ENCODE data around the gene NFE2L2.

The NFE2L2 gene

DNA sequence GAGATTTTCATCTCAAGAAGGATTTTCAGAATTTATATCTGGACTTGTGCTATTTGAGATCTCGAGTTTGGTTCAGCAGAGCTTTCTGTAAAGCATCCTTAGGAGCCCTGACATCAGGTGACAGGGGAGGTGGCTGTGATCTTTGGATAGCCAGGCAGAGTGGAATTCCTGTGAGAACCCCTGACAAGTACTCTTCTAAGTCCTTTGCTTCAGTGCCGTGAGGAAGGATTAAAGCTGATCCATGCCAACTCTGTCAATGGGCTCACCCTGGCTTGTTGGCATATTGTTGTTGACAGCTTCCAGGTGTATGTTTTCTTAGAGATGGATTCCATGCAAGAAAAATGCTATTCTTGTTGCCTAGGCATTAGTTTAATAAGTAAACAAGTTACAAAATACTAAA, 38.0 kb upstream of the NFE2L2 start:
- DNase-seq (ENCODE audit: low read depth): no peak
- no peak for TF ChIP-seq CTCF (IDR thresholded peaks at IDR 0.05; ENCODE audit: control insufficient read depth, insufficient read depth, low read depth, low read length, missing control alignments)
- H3K4me3 ChIP-seq (ENCODE audit: control insufficient read depth, low read depth, low read length): no peak overlapping the region

GRCh38 chr2:177298191-177298590, 33.7 kb upstream of the NFE2L2 start:
- DNase-seq (ENCODE audit: low read depth): peak; percentile 78
- TF ChIP-seq CTCF (IDR thresholded peaks at IDR 0.05; ENCODE audit: control insufficient read depth, insufficient read depth, low read depth, low read length, missing control alignments): no peak
- no peak overlapping the region for H3K4me3 ChIP-seq (ENCODE audit: control insufficient read depth, low read depth, low read length)

DNA sequence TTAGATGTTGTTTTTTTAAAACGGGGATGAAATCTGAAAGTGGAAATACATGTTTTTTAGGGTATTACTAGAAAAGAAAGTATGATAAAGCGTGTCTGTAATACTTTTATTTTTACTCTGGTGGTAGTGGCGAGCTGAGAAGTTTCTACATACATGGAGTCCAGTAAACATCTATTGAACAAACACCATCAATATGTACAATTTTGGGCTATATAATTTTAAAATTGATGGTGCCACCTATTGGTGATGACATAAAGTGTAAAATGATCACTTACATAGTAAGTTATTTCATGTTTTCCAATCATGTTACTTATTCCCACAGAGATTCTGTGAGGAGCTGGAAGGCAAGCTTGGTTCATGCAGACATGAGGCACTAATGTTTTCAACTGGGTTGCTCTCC, 31.5 kb upstream of the NFE2L2 start:
- TF ChIP-seq CTCF (IDR thresholded peaks at IDR 0.05; ENCODE audit: control insufficient read depth, insufficient read depth, low read depth, low read length, missing control alignments): peak; percentile 15
- H3K4me3 ChIP-seq (ENCODE audit: control insufficient read depth, low read depth, low read length): no peak overlapping the region
- DNase-seq (ENCODE audit: low read depth): no peak

GRCh38 chr2:177295484-177295883, 31.0 kb upstream of the NFE2L2 start:
- no peak overlapping the region; the same call in 1 of the 2 replicates for H3K4me3 ChIP-seq (ENCODE audit: control insufficient read depth, low read depth, low read length)
- peak; percentile 76 for DNase-seq (ENCODE audit: low read depth)
- no peak for TF ChIP-seq CTCF (IDR thresholded peaks at IDR 0.05; ENCODE audit: control insufficient read depth, insufficient read depth, low read depth, low read length, missing control alignments)

GRCh38 chr2:177291701-177292100, 27.2 kb upstream of the NFE2L2 start:
- DNase-seq (ENCODE audit: low read depth): no peak
- no peak for TF ChIP-seq CTCF (IDR thresholded peaks at IDR 0.05; ENCODE audit: control insufficient read depth, insufficient read depth, low read depth, low read length, missing control alignments)

DNA sequence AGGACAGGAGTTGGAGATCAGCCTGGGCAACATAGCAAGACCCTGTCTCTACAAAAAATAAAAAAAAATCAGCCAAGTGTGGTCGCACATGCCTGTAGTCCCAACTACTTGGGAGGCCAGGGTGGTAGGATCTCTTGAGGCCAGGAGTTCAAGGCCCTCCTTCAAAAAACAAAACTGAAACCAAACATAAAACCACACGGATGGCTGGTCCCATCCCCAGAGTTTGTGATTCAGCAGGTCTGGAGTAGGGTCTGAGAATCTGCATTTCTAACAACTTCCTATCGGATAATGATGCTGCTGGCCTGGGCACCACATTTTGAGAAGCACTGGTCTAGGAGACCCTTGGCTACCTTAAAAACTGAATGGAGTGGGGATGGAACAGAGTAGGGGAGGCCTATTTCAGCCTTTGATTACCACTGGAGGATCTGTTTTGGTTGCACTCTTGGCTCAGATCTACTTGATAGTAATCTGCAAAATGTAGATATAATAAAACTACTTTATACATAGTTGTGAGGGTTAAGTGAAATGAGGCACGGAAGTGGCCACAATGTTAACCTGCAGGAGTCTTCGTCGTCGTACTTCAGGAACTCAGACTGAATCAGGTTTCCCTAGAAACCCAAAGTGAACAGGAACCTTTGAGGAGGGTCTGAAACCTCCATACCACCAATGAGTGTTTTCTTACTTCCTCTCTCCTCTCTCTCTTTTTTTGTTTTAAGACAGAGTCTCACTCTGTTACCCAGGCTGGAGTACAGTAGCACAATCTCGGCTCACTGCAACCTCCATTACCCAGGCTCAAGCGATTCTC, 25.5 kb upstream of the NFE2L2 start:
- DNase-seq (ENCODE audit: low read depth): no peak
- H3K4me3 ChIP-seq (ENCODE audit: control insufficient read depth, low read depth, low read length): no peak overlapping the region
- TF ChIP-seq CTCF (IDR thresholded peaks at IDR 0.05; ENCODE audit: control insufficient read depth, insufficient read depth, low read depth, low read length, missing control alignments): no peak

More at GRCh38 chr2:177291701-177292100, 27.2 kb upstream of the NFE2L2 start:
- H3K4me3 ChIP-seq (ENCODE audit: control insufficient read depth, low read depth, low read length): no peak overlapping the region

All from AG09309 (cell line).